Osteoblast (primary cell): ENCODE data around the gene NKAIN2. TPM values are rescaled to one million over a fixed set of nuclear protein-coding genes. Genes with fewer than 3 reads are reported as not detected.
"Not testable (repeated sequence)": the region's sequence is repeated elsewhere in the genome, so short reads cannot be mapped to it uniquely, and the experiment has no call there.

ENCODE experiments used
- DNase-seq: peaks from one replicate; pipeline ENCODE4 v3.0.0; 2011; ENCODE audit warnings: low spot score, mixed read lengths; ENCODE audit not compliant: insufficient read length; ENCODE audit errors: missing footprints
- H2AFZ ChIP-seq: 2 replicates; pipeline ENCODE4 v1.6.0; 2011; ENCODE audit warnings: mild to moderate bottlenecking, low read length
- H3K27ac ChIP-seq: 2 replicates; pipeline ENCODE4 v1.5.1; 2011; ENCODE audit warnings: mild to moderate bottlenecking, low read depth, low read length, moderate library complexity
- H3K27me3 ChIP-seq: 2 replicates; pipeline ENCODE4 v1.6.0; 2012; ENCODE audit warnings: mild to moderate bottlenecking, control low read depth, inconsistent platforms, low read length, moderate library complexity; ENCODE audit not compliant: insufficient read depth
- H3K36me3 ChIP-seq: 2 replicates; pipeline ENCODE4 v1.5.1; 2011; ENCODE audit warnings: mild to moderate bottlenecking, low read length, control low read depth, moderate library complexity; ENCODE audit not compliant: insufficient read depth
- H3K4me1 ChIP-seq: 2 replicates; pipeline ENCODE4 v1.5.1; 2011; ENCODE audit warnings: mild to moderate bottlenecking, low read length, control low read depth, moderate library complexity; ENCODE audit not compliant: insufficient read depth
- H3K4me2 ChIP-seq: 2 replicates; pipeline ENCODE4 v1.6.0; 2011; ENCODE audit warnings: mild to moderate bottlenecking, low read length; ENCODE audit not compliant: insufficient read depth
- H3K4me3 ChIP-seq: fragments of 200-600 bp; sonication (generic); 3 replicates; pipeline ENCODE4 v1.5.1; 2012; ENCODE audit warnings: mild to moderate bottlenecking, low read length, inconsistent platforms; ENCODE audit not compliant: insufficient read depth
- H3K79me2 ChIP-seq: 2 replicates; pipeline ENCODE4 v1.6.0; 2012; ENCODE audit warnings: mild to moderate bottlenecking, low read length, control low read depth, inconsistent platforms; ENCODE audit not compliant: insufficient read depth
- H3K9me3 ChIP-seq: 2 replicates; pipeline ENCODE4 v1.5.1; 2011; ENCODE audit warnings: low read depth, low read length, control low read depth
- H4K20me1 ChIP-seq: 2 replicates; pipeline ENCODE4 v1.6.0; 2012; ENCODE audit warnings: mild to moderate bottlenecking, low read length, control low read depth; ENCODE audit not compliant: insufficient read depth
- CTCF ChIP-seq: IDR thresholded peaks from 2 replicates; pipeline ENCODE4 v1.5.1; 2011; ENCODE audit warnings: mild to moderate bottlenecking, low read depth, low read length, moderate library complexity; ENCODE audit errors: extremely low read depth
- total RNA-seq: library from RNA; depleted of rRNA; stranded (reverse); fragments of >200 nt; gene quantifications from 2 replicates; pipeline ENCODE4 v1.2.3, GENCODE V29; 2012

NKAIN2 gene
- total RNA-seq, 1 donor, result under 0.01 TPM

- Histone ChIP-seq H3K27me3 (no peaks in the 10 kb centered on the region), H3K9me3 (peaks cover 3% of the 10 kb centered on the region), H3K79me2 (no peaks in the 10 kb centered on the region), H3K4me2 (peak overlapping the region; percentile 15), H3K27ac (peak overlapping the region; percentile 52), H3K4me1 (peaks cover 19% of the 10 kb centered on the region), H4K20me1 (no peaks in the 10 kb centered on the region), H3K36me3 (no peaks in the 10 kb centered on the region), H3K4me3 (no peak overlapping the region), H2AFZ (no peak overlapping the region)
- no peak for TF ChIP-seq CTCF
- no peak for DNase-seq
Observed at GRCh38 chr6:124226396-124226795, 422.7 kb downstream of the NKAIN2 start.

- peaks cover 3% of the 10 kb centered on the region for H3K9me3 ChIP-seq
- H3K27me3 ChIP-seq, result no peaks in the 10 kb centered on the region
- H3K4me3 ChIP-seq, result no peak overlapping the region
- no peaks in the 10 kb centered on the region for H3K36me3 ChIP-seq
- H3K27ac ChIP-seq, result no peak overlapping the region
- H3K4me2 ChIP-seq, result no peak overlapping the region
- no peaks in the 10 kb centered on the region for H4K20me1 ChIP-seq
- no peaks in the 10 kb centered on the region for H3K79me2 ChIP-seq
- TF ChIP-seq CTCF, result no peak
- no peaks in the 10 kb centered on the region for H3K4me1 ChIP-seq
- no peak overlapping the region for H2AFZ ChIP-seq
- no peak for DNase-seq
Observed at GRCh38 chr6:124233221-124233620, 429.6 kb downstream of the NKAIN2 start.

DNA sequence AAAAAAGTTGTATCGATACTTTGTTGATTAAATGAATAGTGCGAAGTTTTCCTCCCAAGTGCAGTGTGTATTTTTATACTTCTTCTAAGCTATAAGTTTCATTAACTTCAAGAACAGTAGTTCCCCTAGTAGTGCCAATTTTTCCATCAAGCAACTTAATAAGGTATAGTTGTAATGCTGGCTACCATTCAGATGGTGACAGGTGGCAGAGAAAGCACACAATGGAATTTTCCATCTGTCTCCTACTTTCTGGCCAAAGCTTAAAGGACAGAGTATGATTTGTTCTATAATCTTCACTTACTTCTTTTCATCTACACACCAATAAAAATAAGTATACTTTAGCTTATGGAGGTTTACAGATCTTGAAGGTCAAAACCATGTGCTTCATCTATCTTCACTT is 431.1 kb downstream of the NKAIN2 start:
- no peaks in the 10 kb centered on the region for H3K36me3 ChIP-seq
- no peak for DNase-seq
- no peak overlapping the region for H2AFZ ChIP-seq
- TF ChIP-seq CTCF, result no peak
- no peak overlapping the region for H3K27ac ChIP-seq
- H3K4me1 ChIP-seq, result no peaks in the 10 kb centered on the region
- H3K79me2 ChIP-seq, result no peaks in the 10 kb centered on the region
- no peaks in the 10 kb centered on the region for H3K27me3 ChIP-seq
- H4K20me1 ChIP-seq, result no peaks in the 10 kb centered on the region
- H3K9me3 ChIP-seq, result peaks cover 3% of the 10 kb centered on the region
- H3K4me2 ChIP-seq, result no peak overlapping the region
- H3K4me3 ChIP-seq, result no peak overlapping the region

GRCh38 chr6:124237911-124238310 is 434.2 kb downstream of the NKAIN2 start:
- Histone ChIP-seq H3K4me3 (no peak overlapping the region), H3K4me2 (no peak overlapping the region), H3K79me2 (no peaks in the 10 kb centered on the region), H3K27ac (no peak overlapping the region), H3K4me1 (no peaks in the 10 kb centered on the region), H2AFZ (no peak overlapping the region), H4K20me1 (no peaks in the 10 kb centered on the region), H3K9me3 (no peaks in the 10 kb centered on the region), H3K36me3 (no peaks in the 10 kb centered on the region), H3K27me3 (no peaks in the 10 kb centered on the region)
- TF ChIP-seq CTCF, result no peak
- DNase-seq, result peak; percentile 45

- not testable (repeated sequence) for H3K27ac ChIP-seq, H3K4me3 ChIP-seq, H4K20me1 ChIP-seq, H3K27me3 ChIP-seq, H3K36me3 ChIP-seq, DNase-seq, H3K4me2 ChIP-seq, H3K79me2 ChIP-seq, H3K4me1 ChIP-seq, H2AFZ ChIP-seq, H3K9me3 ChIP-seq
Observed at GRCh38 chr6:124238408-124238807, 434.7 kb downstream of the NKAIN2 start.
